ENCODE data around the gene RNF181.
A peak's percentile ranks its signal among the peaks of the same experiment; 100 is the strongest.
"Not testable (repeated sequence)": the region's sequence is repeated elsewhere in the genome, so short reads cannot be mapped to it uniquely, and the experiment has no call there.

Gene RNF181

GRCh38 chr2:85596486-85597143, 1.1 kb downstream of the RNF181 start:
- no peak for DNase-seq

GRCh38 chr2:85597241-85597640, 1.7 kb downstream of the RNF181 start:
- DNase-seq: no peak

- DNase-seq: no peak
Observed at GRCh38 chr2:85598594-85599340, 3.2 kb downstream of the RNF181 start.

- DNase-seq: no peak
Observed at GRCh38 chr2:85599468-85600234, 4.1 kb downstream of the RNF181 start.

- DNase-seq: no peak
Observed at GRCh38 chr2:85600235-85600575, 4.7 kb downstream of the RNF181 start.

GRCh38 chr2:85600951-85601770, 5.6 kb downstream of the RNF181 start:
- no peak for DNase-seq

- peak in 7 of 14 donors; percentile 65 to 92 (median 85) for DNase-seq
Observed at GRCh38 chr2:85601771-85602475, 6.4 kb downstream of the RNF181 start.

GRCh38 chr2:85602476-85603234, 7.1 kb downstream of the RNF181 start, which contains the start of gene TMEM150A:
Gene TMEM150A, minus strand, starts transcription at chr2:85602698. Its CDS starts 750 bp downstream, at chr2:85601948.
- peak; percentile 39 to 96 (median 87) for DNase-seq

- DNase-seq: not testable (repeated sequence)
Observed at GRCh38 chr2:85604133-85604444, 8.5 kb downstream of the RNF181 start.

- no peak for DNase-seq
Observed at GRCh38 chr2:85604568-85605339, 9.2 kb downstream of the RNF181 start.

GRCh38 chr2:85605406-85606115, 10.0 kb downstream of the RNF181 start:
- DNase-seq: no peak

- DNase-seq: no peak
Observed at GRCh38 chr2:85606116-85606455, 10.5 kb downstream of the RNF181 start.

GRCh38 chr2:85607268-85608215, 12.0 kb downstream of the RNF181 start:
- no peak for DNase-seq

- no peak for DNase-seq
Observed at GRCh38 chr2:85611217-85611704, 15.7 kb downstream of the RNF181 start.

- DNase-seq: peak; percentile 36 to 92 (median 86)
Observed at GRCh38 chr2:85611705-85612587, 16.4 kb downstream of the RNF181 start, which contains the start of gene C2orf68. Gene C2orf68, minus strand, starts transcription at chr2:85612066. Its CDS starts 82 bp downstream, at chr2:85611984.

GRCh38 chr2:85613717-85614515, 18.4 kb downstream of the RNF181 start:
- DNase-seq: no peak

All from C1 segment of cervical spinal cord (tissue), 14 donors.